ENCODE results near the gene COL8A1.

DNA sequence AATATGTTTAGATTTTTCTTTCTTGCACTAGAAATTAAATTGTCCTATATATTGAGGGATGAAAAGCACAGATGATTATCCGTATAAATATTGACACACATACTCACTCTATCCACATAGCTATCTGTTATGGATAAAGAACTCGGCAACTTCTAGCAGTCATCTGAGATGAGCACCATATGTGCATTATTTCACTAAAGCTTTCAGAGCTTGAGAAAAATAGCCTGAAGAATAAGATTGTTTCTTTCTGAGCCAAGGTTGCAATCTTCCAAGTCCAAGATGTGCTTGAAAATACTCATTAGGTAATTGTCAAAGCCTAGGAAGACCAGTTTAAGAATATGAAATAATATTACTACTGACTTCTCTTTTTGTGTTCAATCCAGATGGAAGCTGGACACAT, 40.5 kb downstream of the COL8A1 start:
- TF ChIP-seq, protein P1, sequence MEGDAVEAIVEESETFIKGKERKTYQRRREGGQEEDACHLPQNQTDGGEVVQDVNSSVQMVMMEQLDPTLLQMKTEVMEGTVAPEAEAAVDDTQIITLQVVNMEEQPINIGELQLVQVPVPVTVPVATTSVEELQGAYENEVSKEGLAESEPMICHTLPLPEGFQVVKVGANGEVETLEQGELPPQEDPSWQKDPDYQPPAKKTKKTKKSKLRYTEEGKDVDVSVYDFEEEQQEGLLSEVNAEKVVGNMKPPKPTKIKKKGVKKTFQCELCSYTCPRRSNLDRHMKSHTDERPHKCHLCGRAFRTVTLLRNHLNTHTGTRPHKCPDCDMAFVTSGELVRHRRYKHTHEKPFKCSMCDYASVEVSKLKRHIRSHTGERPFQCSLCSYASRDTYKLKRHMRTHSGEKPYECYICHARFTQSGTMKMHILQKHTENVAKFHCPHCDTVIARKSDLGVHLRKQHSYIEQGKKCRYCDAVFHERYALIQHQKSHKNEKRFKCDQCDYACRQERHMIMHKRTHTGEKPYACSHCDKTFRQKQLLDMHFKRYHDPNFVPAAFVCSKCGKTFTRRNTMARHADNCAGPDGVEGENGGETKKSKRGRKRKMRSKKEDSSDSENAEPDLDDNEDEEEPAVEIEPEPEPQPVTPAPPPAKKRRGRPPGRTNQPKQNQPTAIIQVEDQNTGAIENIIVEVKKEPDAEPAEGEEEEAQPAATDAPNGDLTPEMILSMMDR (IDR thresholded peaks at IDR 0.05 in 4 of 5, conservative IDR thresholded peaks at IDR 0.05 in 1 of 5) = no peak
- no peak for TF ChIP-seq POLR2A (IDR thresholded peaks at IDR 0.05)

Measured in gastrocnemius medialis (tissue), 4 donors.